Body of pancreas (tissue), 4 donors: ENCODE results near the gene CUEDC2.

Experiments
- CTCF ChIP-seq, 7 experiments: fragments of 450-650 bp in 4 of 7; fragments of 200-600 bp in 3 of 7; sonication (generic) in 3 of 7; IDR thresholded peaks; one replicate each; pipeline ENCODE4 v1.5.1; 2016 to 2019; ENCODE audit warnings: antibody characterized with exemption in 7 of 7
- POLR2A ChIP-seq, 3 donors: fragments of 450-650 bp; IDR thresholded peaks; one replicate each; pipeline ENCODE4 v1.6.1; 2016; ENCODE audit warnings: antibody characterized with exemption in 3 of 3, mild to moderate bottlenecking in 2 of 3

GRCh38 chr10:102435529-102436233 lies 3.3 kb upstream of the CUEDC2 start:
- no peak for TF ChIP-seq CTCF (IDR thresholded peaks at IDR 0.05)
- TF ChIP-seq POLR2A (IDR thresholded peaks at IDR 0.05) = no peak
